Measurements from ENCODE around the gene TNFRSF12A.

TNFRSF12A gene, protein sequence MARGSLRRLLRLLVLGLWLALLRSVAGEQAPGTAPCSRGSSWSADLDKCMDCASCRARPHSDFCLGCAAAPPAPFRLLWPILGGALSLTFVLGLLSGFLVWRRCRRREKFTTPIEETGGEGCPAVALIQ

DNA sequence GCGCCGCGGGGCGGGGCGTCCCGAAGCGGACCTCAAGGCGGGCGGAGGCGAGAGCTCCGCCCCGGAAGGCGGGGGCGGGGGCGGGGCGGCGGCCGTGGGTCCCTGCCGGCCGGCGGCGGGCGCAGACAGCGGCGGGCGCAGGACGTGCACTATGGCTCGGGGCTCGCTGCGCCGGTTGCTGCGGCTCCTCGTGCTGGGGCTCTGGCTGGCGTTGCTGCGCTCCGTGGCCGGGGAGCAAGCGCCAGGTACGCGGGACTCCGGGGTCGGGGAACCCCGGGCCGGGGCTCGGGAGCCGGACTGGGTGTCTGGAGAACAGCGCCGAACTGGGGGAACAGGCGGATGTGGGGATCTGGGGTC is at the start of gene TNFRSF12A:
TNFRSF12A (plus strand) TSS at position 122 of the 357 bp plus-strand sequence; CDS start at position 152, 30 bp downstream.
- in situ Hi-C loops (cut with MboI; ENCODE audit: low sequenced_read_pairs), result no loop called here

DNA sequence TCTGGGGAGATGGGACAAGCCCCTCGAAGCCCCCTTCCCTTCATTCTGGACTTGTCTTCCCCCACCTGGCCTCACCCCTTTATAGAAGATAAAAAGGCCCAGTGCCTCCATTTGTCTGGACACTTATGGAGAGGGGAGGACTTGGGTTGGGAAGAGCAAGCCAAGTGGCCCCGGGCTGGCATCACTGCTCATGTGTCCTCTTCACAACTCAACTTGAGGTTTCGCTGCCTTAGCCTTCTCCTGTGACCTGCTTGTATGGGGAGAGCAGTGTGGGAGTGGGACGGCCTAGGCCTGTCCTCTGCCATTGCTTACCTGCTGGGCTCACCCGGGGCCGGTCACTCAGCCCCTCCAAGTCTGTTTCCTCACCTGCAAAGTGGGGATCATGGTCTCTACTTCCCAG is 49.6 kb upstream of the TNFRSF12A start:
- in situ Hi-C loops (cut with MboI; ENCODE audit: low sequenced_read_pairs), result no loop called here

DNA sequence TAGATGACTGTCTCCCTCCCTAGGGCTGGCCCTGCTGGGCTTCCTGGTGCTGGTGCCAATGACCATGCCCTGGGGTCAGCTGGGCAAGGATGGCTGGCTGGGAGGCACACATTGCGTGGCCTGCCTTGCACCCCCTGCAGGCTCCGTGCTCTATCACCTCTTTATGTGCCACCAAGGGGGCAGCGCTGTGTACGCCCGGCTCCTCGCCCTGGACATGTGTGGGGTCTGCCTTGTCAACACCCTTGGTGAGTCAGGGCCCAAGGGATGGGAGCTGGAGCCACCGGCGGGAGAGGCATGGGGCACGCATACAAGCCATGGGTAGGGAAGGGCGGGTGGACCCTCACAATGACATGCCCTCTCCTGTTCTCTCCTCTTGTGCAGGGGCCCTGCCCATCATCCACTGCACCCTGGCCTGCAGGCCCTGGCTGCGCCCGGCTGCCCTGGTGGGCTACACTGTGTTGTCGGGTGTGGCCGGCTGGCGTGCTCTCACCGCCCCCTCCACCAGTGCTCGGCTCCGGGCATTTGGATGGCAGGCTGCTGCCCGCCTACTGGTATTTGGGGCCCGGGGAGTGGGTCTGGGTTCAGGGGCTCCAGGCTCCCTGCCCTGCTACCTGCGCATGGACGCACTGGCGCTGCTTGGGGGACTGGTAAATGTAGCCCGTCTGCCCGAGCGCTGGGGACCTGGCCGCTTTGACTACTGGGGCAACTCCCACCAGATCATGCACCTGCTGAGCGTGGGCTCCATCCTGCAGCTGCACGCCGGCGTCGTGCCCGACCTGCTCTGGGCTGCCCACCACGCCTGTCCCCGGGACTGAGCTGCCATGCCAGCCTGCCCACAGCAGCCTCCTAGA is 48.8 kb upstream of the TNFRSF12A start:
- in situ Hi-C loops (cut with MboI; ENCODE audit: low sequenced_read_pairs), result no loop called here

DNA sequence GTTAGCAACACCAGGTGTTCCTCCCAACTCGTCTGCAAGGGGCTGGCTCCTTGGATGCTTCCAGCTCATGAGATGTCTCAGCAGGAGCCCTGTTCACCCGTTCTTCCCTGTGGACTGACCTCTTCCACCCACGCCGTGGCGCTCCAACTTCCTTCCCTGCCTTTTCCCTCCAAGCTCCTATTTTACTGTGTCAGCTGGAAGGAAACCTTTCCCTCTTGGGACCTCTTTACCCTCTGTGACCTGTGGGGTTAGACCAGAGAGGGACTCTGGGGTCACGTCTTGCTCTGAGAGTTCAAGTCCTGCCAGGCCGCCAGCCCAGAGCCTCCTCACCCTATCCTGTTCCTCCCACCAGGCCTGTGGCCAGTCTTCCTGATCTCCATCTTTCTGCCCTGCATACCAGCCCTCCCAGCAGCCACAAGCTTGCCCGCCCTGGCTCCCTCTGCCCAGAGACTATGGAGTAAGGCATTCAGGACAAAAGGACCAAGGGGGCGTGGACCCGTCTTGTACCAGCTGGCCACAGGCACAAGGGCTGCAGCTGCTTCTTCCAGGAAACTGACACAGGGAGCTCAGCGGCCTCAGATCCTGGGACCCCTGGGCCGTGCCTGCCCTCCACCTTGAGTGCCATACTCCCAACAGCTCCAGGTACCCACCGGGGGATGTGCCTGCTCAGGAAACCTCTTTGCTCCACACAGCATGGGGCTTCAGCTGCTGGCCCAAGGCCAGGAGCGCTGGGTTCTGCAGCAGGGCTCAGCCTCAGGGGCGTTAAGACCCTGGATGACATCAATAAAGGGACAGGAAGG is 48.0 kb upstream of the TNFRSF12A start:
- in situ Hi-C loops (cut with MboI; ENCODE audit: low sequenced_read_pairs), result no loop called here

DNA sequence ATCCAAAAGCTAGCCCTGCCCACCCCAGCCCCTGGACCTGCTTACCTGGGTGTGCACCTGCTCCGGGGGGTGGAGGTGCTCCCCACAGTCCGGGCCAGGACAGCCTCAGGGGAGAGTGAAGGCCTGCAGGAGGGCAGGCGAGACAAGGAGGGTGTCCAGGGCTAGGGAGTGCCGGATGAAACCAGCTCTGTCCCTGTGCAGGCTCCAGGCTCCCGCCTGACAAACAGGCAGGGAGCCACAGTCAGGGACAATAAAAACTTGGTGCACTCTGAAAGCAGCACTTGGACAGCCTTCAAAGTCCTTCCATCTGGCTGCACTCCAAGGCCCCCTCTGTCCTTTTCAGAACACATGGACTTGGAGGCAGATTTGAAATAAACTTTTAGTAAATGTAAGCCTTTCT is 47.1 kb upstream of the TNFRSF12A start:
- in situ Hi-C loops (cut with MboI; ENCODE audit: low sequenced_read_pairs), result no loop called here

DNA sequence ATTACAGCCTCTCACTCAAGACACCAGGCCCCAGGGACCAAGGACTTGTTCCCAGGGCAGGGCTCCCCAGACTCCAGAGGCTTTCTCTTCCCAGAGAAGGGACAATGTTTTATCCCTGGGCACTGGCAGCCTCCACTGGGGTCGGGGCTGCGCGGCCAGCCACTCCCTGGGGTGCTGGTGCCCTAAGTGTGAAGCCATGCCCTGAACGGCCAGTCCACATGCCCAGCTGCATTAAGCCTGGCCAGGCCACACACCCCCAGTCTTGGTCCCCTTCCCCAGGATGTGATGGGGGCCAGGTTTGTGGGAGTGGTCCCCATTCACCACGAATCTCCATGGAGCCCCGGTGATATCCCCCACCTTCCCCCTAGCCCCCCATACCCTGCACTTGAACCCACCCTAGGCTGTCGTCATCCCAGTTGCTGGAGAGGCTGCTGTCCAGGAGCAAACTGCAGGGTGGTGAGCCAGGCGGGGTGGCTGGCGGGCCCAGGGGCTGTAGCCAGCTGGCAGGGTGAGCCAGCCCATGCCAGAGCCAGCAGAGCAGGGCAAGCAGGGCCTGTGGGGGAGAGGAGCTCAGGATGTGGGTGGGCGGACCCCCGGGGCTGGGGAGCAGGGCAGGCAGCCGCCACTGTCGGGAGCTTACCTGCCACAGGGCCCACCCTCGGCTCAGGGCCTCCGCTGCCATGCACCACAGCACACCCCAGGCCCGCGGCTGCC is 46.4 kb upstream of the TNFRSF12A start:
- in situ Hi-C loops (cut with MboI; ENCODE audit: low sequenced_read_pairs), result no loop called here

DNA sequence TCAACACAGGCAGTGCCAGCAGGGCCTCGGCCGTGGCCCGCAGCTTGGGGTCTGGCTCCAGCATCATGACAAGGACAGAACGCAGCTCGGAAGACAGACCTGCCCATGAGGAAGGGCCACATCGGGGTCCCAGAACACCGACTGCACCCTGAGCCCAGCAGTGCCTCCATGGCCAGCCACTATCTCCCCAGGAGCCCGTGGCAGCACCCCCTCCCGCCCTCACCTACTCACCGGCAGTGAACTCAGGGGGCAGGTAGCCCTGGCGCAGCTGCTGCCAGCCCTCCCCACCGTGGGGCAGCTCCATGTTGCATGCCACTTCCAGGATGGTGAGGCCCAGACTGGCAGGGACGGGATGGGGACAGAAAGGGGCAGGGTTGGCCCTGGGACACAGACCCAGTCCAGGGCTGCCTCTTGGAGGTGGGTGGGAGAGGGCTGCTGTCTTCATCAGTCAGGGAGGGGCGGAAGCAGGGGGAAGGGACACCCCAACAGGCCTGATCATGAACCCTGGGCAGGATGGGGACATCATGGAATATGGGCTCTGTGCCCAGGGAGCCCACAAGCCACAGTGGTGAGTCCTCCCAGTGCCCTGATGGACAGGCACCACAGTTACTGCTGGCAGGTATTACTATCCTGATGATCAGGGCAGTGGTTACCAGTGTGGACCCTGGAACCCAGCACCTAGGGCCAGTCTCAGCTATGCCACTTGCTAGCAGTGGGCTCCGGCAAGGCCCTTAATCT is 45.7 kb upstream of the TNFRSF12A start:
- in situ Hi-C loops (cut with MboI; ENCODE audit: low sequenced_read_pairs), result no loop called here

DNA sequence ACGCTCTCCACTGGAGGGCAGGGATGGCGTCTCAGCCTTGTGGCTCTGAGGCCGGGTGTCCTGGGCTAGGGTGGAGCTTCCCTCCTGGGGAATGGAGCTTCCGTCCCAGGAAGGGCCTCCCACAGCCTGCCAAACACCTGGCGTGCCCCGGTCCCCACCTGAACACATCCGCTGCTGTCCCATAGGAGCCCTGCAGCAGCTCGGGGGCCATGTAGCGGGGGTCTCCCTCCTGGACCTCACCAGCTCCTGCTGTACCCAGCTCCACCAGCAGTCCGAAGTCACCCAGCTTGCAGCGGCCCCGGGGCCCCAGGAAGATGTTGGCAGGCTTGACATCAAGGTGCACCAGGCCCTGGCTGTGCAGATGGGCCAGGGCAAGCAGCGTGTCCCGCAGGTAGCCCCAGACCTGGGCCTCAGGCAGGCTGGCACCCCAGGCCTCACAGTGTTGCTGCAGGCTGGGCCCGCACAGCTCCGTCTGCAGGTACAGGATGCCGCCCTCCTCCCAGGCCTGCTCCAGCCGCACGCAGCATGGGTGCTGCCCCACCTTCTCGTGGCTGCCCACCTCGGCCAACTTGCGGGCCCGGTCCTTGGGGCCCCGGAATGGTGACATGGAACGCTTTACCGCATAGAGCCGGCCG is 44.9 kb upstream of the TNFRSF12A start:
- in situ Hi-C loops (cut with MboI; ENCODE audit: low sequenced_read_pairs), result no loop called here

DNA sequence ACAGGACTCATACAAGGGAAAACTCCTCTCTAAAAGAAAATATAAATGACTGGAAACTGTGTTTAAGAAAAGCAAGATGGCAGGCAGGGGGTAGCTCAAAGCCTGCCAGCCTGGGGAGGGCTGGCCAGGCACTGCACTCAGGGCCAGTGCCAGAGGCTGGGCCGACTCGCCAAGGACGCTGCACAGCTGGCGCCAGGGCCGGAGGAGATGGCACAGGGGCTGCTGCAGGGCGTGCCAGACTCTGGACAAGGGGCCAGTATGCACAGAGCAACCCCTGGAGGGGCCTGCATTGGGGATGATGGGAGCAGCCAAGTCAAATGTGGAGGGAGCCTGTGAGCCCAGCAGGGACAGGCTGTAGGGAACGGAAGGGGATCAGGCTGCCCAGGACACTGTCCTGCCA is 44.0 kb upstream of the TNFRSF12A start:
- in situ Hi-C loops (cut with MboI; ENCODE audit: low sequenced_read_pairs), result no loop called here

DNA sequence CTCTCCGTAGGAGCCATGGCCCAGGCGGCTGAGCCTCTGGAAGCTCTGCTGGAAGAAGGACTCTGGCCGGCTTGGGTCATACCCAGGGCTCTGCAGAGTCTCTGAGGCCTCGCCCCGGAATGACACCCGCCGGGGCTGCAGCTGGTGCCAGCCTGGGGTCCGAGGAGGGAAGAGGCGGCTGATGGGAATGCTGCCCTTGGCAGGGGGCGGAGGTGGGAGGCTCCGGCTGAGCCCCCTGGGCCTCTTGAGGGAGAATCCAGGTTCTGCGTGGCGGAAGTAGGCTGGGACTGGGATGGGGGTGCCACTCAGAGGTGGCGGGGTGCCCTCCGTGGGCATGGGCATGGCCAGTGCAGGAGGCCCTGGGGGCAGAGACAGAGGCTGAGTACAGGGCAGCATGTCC is 43.5 kb upstream of the TNFRSF12A start:
- in situ Hi-C loops (cut with MboI; ENCODE audit: low sequenced_read_pairs), result no loop called here

DNA sequence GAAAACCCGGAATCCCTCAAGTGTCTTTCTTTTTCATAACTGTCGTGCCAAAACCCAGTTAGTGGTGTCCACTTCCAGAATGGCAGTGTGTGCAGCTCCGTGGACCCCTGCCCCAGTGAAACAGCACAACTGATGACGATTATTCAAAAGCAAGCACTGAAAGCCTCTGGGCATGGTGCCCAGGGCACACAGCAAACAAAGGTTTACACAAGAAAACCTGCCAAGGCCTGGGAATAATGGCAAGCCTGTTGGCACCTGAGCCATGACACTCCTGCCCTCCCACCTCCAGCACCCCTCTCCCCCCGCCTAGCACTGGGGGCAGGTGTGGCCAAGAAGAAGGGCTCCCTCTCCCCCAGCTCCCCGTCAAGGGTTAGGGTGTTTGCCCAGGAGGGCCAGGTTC is 42.7 kb upstream of the TNFRSF12A start:
- in situ Hi-C loops (cut with MboI; ENCODE audit: low sequenced_read_pairs), result no loop called here

DNA sequence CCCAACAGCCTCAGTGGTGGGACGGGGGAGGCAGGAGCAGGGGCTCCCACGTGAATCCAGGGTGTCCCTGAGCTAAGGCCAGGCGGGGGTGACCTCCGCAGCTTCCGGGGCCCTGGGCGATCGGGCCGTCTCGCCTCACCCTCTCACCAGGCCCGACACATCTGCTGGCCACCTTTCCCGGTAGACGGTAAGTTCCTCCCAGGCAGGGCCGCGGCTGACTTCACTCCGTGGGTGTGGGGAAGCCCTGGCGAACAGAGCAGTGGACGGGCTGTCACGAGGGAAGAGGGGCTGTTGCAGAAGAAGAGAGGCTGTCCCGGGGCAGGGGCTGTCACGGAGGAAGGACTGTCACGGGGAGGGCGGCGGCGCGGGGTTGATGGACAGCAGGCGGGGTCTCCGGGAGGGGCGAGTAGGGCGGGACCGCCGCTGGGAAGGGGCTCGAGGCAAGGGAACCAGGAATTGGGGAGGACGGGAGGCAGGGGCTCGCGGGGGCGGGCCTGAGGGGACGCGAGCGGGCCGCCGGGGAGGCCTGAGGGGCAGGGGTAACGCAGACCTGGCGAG is 40.4 kb upstream of the TNFRSF12A start:
- in situ Hi-C loops (cut with MboI; ENCODE audit: low sequenced_read_pairs), result no loop called here

DNA sequence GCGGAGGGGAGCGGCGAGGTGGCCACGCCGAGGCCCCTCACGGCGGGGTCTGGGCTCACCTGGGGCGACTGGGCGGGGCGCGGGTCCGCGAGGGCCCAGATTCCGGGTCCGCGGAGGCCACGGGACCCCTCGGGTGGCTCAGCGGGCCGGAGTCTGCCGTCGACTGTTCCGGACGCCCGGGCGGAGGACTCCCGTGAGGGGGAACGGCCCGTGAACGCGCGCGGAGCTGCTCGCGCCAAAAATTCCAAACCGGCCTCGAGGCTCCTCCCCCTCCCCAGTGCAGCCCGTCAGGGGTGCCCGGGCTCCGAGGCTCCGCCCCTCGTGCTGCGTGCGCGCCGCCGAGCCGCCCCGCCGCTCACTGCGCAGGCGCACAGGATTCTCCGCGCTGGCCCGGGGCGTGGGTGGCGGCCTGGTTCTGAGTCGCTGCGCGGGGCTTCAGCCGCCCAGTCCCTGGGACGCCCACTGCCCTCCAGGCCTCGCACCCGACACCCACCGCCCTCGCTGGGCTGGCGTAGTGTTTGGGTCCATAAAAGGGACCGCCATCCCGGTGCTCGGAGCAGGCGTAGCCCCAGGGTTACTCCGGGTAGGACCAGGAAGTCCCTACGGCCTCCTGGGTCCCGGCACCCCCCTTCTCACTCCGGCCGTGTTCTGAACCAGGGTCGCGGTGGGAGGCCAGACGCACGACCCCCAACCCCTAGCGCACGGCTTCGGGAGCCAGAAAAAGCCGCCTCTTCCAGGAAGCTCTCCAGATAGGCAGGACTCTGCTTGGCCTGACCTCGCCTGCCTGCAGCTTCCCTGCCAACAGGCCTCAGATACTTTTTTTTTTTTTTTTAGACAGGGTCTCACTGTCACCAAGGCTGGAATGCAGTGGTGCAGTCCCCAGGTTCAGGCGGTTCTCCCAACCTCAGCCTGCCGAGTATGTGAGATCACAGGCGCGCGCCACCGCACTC is 39.7 kb upstream of the TNFRSF12A start, which contains the start of gene PKMYT1:
PKMYT1 (minus strand) TSS at position 220 of the 950 bp plus-strand sequence. CDS start 789 bp downstream, outside the sequence.
- in situ Hi-C loops (cut with MboI; ENCODE audit: low sequenced_read_pairs), result no loop called here

DNA sequence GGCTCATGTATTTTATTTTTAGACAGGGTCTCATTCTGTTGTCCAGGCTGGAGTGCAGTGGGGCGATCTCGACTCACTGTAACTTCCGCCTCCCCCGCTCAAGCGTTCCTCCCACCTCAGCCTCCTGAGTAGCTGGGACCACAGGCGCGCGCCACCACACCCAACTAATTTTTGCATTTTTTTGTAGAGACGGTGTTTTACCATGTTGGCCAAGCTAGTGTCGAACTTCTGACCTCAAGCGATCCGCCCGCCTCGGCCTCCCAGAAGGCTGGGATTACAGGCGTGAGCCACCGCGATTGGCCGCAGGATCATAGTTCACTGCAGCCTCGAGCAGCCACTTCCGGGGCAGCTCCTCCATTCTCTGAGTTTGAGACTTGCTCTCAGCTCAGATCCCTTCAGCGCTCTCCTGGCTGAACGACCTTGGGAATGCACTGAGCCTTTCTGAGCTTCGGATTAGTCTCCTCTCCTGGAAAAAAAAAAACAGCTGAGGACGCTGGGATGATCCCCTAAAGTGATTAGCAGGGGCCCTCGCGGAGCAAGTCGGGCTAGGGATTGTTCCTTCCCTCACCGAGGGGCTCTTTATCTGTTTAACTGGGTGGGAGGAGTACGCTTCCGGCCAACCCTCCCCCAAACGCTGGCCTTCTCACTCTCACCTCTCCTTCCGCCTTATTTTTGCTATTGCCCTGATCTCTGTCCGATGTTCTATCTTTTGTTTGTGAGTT is 38.8 kb upstream of the TNFRSF12A start:
- in situ Hi-C loops (cut with MboI; ENCODE audit: low sequenced_read_pairs), result no loop called here

DNA sequence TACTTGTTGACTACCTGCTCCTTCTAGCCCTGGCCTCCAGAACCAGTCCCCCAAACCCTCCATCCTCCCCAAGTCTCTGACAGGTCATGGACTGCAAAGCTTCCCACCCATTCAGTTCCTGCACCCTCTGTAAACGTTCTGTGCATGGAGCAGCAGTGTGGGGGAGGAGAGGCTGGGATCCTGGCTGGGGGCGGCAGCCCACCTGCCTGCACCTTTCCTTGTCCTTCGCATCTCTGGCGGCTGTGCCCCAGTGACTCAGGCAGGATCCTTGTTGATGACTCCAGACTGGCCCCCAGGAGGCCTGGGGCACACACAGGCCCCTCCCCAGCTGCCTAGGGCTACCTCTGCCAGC is 38.3 kb upstream of the TNFRSF12A start:
- in situ Hi-C loops (cut with MboI; ENCODE audit: low sequenced_read_pairs), result no loop called here

DNA sequence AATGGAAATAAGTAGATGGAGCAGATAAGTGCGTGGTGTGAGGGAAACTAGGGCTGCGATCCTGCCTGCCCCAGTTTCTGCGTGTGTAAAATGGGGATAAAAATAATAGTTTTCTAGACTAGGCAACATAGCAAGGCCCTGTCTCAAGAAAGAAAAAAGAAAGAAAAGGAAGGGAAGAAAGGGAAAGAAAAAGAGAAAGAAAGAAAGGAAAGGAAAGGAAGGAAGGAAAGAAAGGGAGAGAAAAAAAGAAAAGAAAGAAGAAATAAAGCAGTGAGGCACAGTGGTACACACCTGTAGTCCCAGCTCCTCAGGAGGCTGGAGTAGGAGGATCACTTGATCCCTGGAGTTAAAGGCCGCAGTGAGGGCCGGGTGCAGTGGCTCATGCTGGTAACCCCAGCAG is 37.8 kb upstream of the TNFRSF12A start:
- in situ Hi-C loops (cut with MboI; ENCODE audit: low sequenced_read_pairs), result no loop called here

DNA sequence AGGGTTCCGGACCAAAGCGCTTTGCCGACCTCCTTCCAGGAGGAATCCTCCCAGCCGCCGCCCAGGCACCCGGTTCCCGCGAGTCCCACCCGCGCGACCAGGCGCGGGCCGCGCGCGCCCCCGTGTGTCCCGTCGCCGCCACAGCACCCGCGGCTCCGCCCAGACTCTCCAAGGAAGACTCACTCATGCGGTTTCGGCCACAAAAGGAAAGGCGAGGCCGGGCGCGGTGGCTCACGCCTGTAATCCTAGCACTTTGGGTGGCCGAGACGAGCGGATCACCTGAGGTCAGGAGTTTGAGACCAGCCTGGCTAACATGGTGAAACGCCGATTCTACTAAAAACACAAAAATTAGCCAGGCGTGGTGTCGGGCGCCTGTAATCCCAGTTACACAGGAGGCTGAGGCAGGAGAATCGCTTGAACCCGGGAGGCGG is 36.4 kb upstream of the TNFRSF12A start:
- in situ Hi-C loops (cut with MboI; ENCODE audit: low sequenced_read_pairs), result no loop called here

DNA sequence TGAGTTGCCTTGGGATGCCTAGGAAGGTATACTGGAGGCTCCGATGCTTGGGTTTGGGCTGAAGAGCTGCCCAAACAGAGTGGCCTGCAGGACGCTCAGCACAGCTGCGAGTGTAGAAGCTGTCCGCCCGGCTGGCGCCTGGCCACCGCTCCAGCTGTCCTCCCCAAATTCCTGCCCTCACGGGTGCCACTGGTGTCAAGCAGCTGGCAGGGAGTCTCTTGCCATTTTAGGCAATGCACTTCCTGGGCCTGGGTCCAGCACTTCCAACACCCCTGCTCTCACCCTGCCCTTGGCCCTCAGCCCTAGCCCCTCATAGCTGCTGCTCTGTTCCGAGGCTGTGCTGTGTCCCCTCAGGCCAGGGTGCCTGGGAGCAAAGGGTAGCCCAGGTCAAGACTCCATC is 34.7 kb upstream of the TNFRSF12A start:
- in situ Hi-C loops (cut with MboI; ENCODE audit: low sequenced_read_pairs), result no loop called here
